Measurements from ENCODE around the gene CUEDC1. TPM values are rescaled to one million over a fixed set of nuclear protein-coding genes. Genes with fewer than 3 reads are reported as not detected.

The CUEDC1 gene
- total and polyA plus RNA-seq, 2 of the 13 experiments (the other 11 are each of a cell fraction or from before 2014, with no cell fraction given): 7.4 to 12.9 TPM

DNA sequence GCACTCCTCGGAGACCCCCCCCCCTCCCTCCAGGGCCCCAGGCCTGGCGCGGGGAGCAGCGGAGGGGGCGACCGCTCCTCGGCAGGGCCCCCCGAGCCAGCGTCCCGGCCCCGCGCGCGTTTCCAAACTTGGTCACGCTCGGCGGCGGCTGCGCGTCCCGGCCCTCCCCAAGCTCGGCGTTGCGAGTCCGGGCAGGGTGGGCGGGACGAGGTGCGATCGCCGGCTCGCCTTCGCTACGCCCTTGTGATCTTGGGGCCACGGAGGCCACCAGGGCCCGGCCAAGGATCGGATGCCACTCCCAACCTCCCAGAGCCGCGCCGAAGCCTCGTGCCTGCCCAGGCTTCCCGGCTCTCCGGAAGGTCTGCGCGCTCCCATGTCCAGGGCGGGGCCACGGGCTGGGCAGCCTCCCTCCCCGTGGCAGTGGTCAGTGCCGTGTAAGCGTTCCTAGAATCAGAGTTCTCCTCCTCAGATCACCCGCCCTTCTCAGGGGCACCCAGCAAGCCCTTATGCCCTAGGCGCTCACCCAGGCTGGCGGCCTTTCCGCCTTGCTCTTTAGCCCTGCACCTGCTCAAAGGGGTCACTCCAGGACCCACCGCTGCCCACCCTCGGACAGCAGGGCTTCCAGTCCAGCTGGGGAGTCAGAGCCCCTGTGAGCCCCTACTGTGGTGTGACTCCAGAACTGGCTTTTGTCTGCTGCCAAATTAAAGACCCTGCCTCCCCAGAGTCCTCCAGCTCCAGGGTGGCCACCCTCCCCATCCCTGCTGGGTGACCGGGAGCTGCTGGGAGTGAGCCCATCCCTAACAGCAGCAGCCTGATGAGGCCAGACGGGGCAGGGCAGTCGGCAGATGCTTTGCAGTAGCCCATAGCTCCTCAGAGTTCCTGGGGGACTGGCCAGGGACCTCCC is 93.2 kb downstream of the CUEDC1 start (continued):
- TF ChIP-seq, protein P1, sequence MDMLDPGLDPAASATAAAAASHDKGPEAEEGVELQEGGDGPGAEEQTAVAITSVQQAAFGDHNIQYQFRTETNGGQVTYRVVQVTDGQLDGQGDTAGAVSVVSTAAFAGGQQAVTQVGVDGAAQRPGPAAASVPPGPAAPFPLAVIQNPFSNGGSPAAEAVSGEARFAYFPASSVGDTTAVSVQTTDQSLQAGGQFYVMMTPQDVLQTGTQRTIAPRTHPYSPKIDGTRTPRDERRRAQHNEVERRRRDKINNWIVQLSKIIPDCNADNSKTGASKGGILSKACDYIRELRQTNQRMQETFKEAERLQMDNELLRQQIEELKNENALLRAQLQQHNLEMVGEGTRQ (IDR thresholded peaks at IDR 0.05; ENCODE audit: low read depth, low read length): no peak
- TF ChIP-seq, protein P1 (CRISPR knock-in tag; IDR thresholded peaks at IDR 0.05; ENCODE audit: borderline replicate concordance): no peak
- peak; percentile 37; the same call in 1 of the 2 replicates for TF ChIP-seq SOX13 (IDR thresholded peaks at IDR 0.05)
- peak in 1 of 2 experiments; percentile 67; a peak in 2 of 4 replicates for TF ChIP-seq SOX13 (CRISPR knock-in tag; conservative IDR thresholded peaks at IDR 0.05 in 1 of 2, IDR thresholded peaks at IDR 0.05 in 1 of 2)
- TF ChIP-seq, protein P2, sequence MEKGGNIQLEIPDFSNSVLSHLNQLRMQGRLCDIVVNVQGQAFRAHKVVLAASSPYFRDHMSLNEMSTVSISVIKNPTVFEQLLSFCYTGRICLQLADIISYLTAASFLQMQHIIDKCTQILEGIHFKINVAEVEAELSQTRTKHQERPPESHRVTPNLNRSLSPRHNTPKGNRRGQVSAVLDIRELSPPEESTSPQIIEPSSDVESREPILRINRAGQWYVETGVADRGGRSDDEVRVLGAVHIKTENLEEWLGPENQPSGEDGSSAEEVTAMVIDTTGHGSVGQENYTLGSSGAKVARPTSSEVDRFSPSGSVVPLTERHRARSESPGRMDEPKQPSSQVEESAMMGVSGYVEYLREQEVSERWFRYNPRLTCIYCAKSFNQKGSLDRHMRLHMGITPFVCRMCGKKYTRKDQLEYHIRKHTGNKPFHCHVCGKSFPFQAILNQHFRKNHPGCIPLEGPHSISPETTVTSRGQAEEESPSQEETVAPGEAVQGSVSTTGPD (CRISPR knock-in tag; IDR thresholded peaks at IDR 0.05): no peak
- peak; percentile 78; the same call in 1 of the 2 replicates for TF ChIP-seq REXO4 (CRISPR knock-in tag; IDR thresholded peaks at IDR 0.05; ENCODE audit: borderline replicate concordance)
- TF ChIP-seq, protein P3, sequence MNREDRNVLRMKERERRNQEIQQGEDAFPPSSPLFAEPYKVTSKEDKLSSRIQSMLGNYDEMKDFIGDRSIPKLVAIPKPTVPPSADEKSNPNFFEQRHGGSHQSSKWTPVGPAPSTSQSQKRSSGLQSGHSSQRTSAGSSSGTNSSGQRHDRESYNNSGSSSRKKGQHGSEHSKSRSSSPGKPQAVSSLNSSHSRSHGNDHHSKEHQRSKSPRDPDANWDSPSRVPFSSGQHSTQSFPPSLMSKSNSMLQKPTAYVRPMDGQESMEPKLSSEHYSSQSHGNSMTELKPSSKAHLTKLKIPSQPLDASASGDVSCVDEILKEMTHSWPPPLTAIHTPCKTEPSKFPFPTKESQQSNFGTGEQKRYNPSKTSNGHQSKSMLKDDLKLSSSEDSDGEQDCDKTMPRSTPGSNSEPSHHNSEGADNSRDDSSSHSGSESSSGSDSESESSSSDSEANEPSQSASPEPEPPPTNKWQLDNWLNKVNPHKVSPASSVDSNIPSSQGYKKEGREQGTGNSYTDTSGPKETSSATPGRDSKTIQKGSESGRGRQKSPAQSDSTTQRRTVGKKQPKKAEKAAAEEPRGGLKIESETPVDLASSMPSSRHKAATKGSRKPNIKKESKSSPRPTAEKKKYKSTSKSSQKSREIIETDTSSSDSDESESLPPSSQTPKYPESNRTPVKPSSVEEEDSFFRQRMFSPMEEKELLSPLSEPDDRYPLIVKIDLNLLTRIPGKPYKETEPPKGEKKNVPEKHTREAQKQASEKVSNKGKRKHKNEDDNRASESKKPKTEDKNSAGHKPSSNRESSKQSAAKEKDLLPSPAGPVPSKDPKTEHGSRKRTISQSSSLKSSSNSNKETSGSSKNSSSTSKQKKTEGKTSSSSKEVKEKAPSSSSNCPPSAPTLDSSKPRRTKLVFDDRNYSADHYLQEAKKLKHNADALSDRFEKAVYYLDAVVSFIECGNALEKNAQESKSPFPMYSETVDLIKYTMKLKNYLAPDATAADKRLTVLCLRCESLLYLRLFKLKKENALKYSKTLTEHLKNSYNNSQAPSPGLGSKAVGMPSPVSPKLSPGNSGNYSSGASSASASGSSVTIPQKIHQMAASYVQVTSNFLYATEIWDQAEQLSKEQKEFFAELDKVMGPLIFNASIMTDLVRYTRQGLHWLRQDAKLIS (CRISPR knock-in tag; IDR thresholded peaks at IDR 0.05): peak; percentile 13; the same call in 1 of the 2 replicates
- TF ChIP-seq MED13 (CRISPR knock-in tag; IDR thresholded peaks at IDR 0.05): peak; percentile 52; the same call in 1 of the 2 replicates
- TF ChIP-seq TEAD3 (CRISPR knock-in tag; optimal IDR thresholded peaks at IDR 0.05; ENCODE audit: borderline replicate concordance): peak; percentile 80
- TF ChIP-seq, protein P4, sequence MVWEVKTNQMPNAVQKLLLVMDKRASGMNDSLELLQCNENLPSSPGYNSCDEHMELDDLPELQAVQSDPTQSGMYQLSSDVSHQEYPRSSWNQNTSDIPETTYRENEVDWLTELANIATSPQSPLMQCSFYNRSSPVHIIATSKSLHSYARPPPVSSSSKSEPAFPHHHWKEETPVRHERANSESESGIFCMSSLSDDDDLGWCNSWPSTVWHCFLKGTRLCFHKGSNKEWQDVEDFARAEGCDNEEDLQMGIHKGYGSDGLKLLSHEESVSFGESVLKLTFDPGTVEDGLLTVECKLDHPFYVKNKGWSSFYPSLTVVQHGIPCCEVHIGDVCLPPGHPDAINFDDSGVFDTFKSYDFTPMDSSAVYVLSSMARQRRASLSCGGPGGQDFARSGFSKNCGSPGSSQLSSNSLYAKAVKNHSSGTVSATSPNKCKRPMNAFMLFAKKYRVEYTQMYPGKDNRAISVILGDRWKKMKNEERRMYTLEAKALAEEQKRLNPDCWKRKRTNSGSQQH (CRISPR knock-in tag; IDR thresholded peaks at IDR 0.05; ENCODE audit: low read depth): no peak; the same call in 1 of the 2 replicates
- TF ChIP-seq ZC3H4 (CRISPR knock-in tag; IDR thresholded peaks at IDR 0.05; ENCODE audit: borderline replicate concordance): peak; percentile 75; the same call in 1 of the 2 replicates

Data from HepG2 (cell line).